Smooth muscle cell of bladder (primary cell): Measurements from ENCODE around the gene UBD. TPM values are rescaled to one million over a fixed set of nuclear protein-coding genes. Genes with fewer than 3 reads are reported as not detected.

Experiments
- total RNA-seq: library from RNA; depleted of rRNA; stranded (reverse); fragments of >200 nt; gene quantifications from 2 replicates; pipeline ENCODE4 v1.2.3, GENCODE V29; 2014

The UBD gene
- total RNA-seq, result not detected in 2 replicates

GRCh38 chr6:29559524-29560287 lies at the start of gene UBD:
Gene UBD (minus strand): TSS chr6:29559732. CDS start chr6:29559701, 31 bp downstream.

GRCh38 chr6:29584821-29585220 lies 25.3 kb upstream of the UBD start, which contains the start of gene OR2H2:
Gene OR2H2 (plus strand): TSS chr6:29585121. CDS start chr6:29587945, 2,824 bp downstream.

Other genes with a start within 250 kb of the UBD start
- not detected in 2 replicates for gene OR5V1, start 190.9 kb downstream of the UBD start, total RNA-seq
- not detected in 2 replicates for gene OR12D3, start 184.4 kb downstream of the UBD start, total RNA-seq
- not detected in 2 replicates for gene OR12D2, start 164.1 kb downstream of the UBD start, total RNA-seq
- gene OR12D1, start 144.8 kb downstream of the UBD start, total RNA-seq, result not detected in 2 replicates
- not detected in 2 replicates for gene OR10C1, start 120.4 kb downstream of the UBD start, total RNA-seq
- gene OR11A1, start 102.7 kb downstream of the UBD start, total RNA-seq, result not detected in 2 replicates
- 0.14 TPM in 1 of 2 replicates, not detected in the other for gene OR2H1, start 102.6 kb downstream of the UBD start, total RNA-seq
- not detected in 2 replicates for gene MAS1L, start 71.8 kb downstream of the UBD start, total RNA-seq
- gene OR2H2, start 25.4 kb upstream of the UBD start, total RNA-seq, result not detected in 2 replicates
- gene GABBR1, start 73.5 kb upstream of the UBD start, total RNA-seq, result 10.2 and 13.5 TPM in 2 replicates
- not detected in 2 replicates for gene MOG, start 97.4 kb upstream of the UBD start, total RNA-seq
- gene ZFP57, start 121.4 kb upstream of the UBD start, total RNA-seq, result 0.37 TPM in 1 of 2 replicates, not detected in the other
- gene HLA-F, start 163.7 kb upstream of the UBD start, total RNA-seq, result 2.6 and 8.0 TPM in 2 replicates